DMS114 treated with DMSO at 0.1 percent for 48 hours (cell line): ENCODE data around the gene OR11A1.

Experiments
- DNase-seq: peaks from one replicate; lab custom pipeline; 2025; ENCODE audit not compliant: unreplicated experiment; lab: John Stamatoyannopoulos, UW

Gene OR11A1, protein sequence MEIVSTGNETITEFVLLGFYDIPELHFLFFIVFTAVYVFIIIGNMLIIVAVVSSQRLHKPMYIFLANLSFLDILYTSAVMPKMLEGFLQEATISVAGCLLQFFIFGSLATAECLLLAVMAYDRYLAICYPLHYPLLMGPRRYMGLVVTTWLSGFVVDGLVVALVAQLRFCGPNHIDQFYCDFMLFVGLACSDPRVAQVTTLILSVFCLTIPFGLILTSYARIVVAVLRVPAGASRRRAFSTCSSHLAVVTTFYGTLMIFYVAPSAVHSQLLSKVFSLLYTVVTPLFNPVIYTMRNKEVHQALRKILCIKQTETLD

DNA sequence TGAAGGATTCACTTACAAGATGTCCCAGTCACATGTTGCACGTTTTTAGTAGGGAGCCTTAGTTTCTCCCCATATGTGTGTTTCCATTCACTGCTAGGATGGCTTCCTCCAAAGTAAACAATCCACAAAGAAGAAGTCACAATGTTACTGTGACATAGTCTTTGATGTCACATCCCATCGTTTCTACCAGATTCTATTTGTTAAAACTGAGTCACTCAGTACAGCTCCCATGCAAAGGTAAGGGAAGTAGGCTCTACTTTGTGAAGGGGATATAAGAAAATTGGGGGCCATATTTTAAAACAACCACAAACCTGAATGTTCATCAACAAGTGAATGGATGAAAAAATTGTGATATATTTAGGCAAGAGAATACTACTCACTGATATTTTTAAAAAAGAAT is at the start of gene OR11A1, which contains the start of gene OR2H1:
Gene OR11A1 (minus strand): TSS at position 101 of the 400 bp plus-strand sequence. CDS start 29,430 bp downstream, outside the sequence.
Gene OR2H1 (plus strand): TSS at position 185 of the 400 bp plus-strand sequence. CDS start 4,615 bp downstream, outside the sequence.
- DNase-seq, result no peak

DNA sequence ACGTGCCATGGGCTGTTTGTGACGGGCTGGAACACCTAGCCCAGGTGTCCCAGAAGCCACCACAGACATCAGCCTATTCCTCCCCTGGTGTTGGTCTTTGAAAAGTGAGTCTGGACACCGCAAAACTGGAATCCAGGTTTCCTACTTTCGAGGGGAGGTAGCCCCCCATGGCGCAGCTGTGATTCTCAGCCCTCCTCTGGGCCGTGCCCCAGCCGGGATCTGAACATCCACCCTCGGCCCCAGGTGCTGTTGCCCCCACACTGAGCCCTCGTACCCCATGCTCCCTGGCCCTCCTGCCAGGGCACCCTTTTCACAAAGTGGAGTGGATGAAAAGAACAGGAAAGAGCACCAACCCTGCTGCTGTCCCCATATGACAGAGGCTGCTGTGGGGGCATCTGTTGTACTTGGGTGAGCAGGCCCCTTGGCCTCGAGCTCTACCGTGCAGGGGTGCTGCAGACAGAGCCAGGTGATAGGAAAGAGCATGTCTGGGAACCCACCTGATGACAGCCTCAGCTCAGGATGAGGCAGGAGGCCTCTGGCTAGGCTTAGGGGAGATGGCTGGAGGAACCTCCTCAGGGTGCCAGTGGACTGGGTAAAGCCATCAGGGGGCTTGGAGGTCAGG is 49.7 kb upstream of the OR11A1 start:
- DNase-seq, result no peak

DNA sequence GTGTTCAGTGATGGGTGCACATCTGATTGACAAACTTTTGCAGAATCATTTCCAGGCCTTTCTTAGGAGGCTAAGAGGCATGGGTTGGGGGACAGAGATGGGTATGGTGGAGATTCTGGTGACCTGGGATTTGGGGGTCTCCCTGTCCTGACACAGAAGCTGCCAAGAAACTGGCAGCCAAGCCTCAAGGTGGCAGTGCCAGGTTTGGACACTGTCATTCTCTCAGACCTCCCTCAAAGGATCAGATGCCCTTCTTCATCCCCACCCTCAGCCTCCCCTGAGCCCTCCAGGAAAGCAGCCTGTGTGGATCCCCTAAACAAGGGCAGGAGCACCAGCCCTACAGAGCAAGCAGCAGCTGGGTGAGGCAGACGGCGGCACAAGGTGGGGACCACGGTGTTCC is 48.9 kb upstream of the OR11A1 start:
- DNase-seq, result no peak

DNA sequence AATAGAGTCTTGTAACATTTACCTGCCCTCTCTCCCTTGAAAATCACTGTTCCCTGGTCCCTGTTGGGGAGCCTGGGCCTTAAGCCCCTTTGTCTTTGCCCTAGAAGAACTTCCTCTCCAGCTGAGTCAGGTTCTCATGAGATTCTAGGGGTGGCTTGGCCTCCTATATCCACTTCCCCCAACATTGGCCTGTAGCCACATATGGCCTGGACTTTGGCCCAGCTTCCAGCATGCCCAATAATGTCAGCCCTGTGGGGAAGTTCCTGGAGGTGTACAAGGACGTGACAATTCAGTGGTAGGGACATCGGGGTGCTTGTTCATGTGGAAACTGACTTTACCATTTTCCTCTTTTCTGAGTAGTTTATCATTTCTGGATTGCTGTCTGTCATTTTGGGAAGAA is 48.1 kb upstream of the OR11A1 start:
- no peak for DNase-seq

DNA sequence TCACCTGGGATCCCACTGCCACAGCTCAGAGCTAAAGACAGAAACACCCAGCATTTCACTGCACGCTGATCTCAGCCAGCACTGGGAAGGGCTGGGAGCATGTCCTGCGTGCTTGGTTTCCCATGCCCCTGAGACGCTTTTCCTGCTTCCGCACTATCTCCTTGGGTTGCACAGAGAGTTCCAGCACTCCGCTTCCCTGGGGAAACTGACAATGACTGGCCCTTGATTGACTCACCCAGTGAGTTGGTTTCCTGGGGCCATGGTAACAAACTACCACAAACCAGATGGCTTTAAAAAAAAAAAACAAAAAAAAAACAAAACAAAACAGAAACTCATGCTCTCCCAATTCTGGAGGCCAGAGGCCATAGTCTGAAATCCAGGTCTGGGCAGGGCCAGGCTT is 45.7 kb upstream of the OR11A1 start:
- DNase-seq, result no peak

DNA sequence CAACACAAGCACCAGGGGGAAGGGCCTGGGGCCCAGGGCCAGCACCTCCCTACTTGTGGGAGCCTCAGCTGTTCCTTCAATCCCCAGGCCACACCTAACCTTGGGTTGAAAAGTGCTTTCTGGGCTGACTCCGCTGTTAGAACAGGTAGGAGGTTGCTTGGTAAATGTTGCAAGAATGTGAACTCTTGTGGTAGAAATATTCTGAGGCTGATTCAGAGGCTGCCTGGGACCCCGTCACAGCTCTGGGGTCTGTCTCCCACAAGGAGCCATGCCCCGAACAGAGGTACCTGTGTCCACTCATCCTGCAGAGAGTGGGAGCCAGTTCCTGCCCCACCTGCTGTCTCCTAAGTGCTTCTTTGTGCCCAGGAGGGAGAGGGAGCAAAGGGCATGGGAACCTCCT is 45.3 kb upstream of the OR11A1 start:
- DNase-seq, result no peak

DNA sequence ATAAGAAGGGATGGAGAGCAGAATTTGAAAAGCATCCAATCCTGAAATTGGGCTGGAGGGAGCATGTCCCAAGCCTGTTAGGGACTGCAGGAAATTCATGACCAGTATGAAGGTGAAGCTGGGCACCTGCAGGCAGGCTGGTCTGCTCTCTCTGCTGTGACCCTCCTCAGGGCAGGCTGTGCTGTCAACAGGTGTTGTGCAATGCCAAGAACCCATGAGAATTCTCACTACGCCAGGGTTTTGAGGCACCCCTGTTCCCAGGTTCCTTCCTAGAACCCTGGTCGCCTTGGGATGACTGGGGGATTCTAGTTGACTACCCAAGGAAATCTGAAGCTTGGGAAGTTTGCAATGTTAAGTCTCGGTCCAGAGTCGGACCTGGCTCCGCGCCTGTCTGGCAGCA is 44.2 kb upstream of the OR11A1 start:
- DNase-seq, result no peak

DNA sequence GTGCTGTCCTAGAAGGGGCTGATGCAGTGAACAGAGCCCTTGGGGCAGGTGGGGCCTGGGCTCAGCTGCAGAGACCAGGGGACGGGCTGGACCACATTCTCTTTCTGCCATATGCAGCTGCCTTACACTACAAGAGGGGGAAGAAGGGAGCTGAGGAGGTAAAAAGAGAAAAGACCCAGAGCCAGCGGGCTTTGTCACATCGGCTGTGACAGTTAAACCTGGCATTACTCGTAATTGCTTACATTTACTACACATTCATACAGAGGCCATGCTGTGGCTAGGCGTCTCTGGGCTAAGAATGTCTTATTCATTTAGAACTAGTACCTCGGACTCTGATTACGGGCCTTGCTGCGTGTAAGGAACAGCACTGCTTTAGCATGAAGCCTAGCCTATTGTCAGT is 43.7 kb upstream of the OR11A1 start:
- DNase-seq, result no peak

DNA sequence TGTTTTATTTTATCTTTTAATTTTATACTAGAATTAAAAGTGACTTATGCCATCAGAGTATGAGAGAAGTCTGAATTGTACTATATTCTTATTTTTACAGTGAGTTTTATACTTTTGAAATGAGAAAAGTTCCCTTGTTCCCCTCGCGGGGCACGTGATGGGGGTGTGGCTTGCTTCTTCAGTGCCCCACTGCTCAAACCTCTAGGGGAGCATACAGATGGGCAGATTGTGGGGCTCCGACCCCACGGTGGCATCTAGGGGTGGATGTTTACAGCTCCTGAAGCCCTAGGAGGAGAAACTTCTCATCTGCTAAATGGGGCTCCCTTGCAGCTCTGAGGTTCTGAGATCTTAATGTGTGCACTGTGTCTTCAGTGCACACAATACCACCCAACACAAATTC is 42.8 kb upstream of the OR11A1 start:
- DNase-seq, result no peak

DNA sequence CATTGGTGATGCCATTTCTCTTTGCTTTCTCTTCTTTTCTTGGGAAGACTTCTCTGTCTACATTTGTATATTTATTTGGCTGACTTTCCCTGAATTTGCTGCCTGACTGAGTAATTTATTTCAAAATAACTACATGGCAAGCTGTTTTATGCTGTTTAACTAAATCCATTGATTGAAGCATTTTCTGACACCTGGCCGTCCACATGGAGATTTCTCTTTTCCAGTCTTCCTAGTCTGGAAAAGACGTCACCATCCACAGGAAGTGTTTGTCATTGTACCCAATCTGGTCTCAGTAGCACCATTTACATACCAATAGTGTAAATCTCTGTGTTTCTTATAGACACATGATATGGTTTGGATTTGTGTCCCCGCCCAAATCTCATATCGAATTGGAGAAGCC is 40.1 kb upstream of the OR11A1 start:
- no peak for DNase-seq

DNA sequence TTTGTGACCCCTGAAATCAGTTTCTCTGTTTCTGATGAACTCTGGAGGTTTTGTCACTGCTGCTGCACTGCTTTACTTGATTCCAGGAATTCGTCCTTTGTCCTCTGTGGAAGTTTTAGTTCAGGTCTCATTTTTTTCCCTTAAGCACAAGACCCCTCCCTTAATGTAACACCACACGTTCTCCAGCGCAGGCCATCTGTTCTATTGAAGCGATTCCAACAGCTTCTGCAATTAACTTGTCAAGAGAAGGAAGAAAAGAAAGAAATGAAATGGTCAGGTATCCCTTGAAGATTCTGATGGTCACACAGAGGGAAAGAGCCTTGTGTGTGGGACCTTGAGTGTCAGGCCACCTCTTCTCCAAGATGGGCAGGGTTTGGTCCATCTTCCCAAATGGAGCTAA is 38.7 kb upstream of the OR11A1 start:
- DNase-seq, result no peak

DNA sequence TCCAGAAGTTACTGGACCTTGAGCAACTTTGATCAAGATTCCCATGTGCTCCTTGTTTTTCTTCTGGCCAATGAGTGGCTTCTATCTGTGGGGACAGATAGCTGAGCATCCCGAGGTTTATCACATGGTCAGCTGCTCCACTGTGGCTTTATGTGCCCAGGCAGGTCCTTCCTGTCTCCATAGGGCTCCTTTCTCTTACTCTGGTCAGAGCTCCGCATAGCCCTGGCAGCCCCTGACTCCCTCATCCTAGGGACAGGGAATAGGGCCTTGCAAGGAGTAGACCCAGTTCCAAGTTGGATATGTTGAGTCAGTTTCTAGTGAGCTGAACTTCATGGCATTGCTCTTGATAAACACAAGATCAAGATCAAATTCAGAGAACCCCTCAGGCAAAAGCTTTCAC is 37.3 kb upstream of the OR11A1 start:
- no peak for DNase-seq

DNA sequence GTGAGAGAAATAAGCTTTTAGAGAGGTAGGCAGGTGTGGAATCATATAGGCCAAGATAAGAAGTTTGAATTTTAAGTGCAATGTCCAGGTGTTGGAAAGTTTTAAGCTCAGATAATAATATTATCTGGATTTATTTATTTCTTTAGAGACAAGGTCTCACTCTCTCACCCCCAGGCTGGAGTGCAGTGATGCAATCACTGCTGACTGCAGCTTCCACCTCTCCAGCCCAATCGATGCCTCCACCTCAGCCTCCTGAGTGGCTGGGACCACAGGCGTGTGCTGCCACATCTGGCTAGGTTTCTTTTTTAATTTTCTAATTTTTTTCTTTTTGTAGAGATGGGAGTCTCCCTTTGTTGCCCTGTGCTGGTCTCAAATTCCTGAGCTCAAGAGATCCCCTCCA is 36.4 kb upstream of the OR11A1 start:
- no peak for DNase-seq

DNA sequence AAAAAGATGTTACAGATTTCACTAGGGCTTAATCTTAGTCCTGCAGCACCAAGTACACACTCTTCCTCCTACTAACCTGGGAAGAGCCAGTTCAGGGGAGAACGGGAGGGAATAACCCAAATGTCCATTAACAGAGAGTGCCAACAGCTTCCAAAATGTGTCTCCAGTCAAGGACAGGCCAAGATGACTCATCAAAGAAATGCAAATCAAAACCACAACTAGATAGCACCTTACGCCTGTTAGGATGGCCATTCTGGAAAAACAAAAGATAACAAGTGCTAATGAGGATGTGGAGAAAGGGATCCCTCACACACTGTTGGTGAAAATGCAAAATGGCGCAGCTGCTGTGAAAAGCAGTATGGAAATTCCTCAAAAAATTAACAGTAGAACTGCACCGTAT is 34.7 kb upstream of the OR11A1 start:
- DNase-seq, result no peak

DNA sequence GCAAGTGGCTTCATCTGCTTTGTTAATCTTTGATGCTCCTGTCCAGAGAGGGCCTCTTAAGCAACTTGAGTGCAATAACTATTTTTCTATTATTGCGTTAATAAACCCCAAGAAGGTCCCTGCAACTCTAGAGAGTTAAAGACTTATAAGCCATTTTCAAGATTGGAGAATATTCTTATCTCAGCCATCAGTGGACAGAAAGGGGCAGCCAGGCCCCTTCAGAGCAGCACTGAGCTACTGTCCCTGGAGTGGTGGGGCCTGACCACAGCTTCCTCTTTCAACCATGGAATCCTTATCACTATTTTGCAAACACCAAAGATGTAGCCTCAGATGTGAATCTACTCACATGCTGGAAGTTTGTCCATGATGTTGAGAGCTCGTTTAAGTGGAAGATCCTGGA is 33.7 kb upstream of the OR11A1 start:
- DNase-seq, result no peak

DNA sequence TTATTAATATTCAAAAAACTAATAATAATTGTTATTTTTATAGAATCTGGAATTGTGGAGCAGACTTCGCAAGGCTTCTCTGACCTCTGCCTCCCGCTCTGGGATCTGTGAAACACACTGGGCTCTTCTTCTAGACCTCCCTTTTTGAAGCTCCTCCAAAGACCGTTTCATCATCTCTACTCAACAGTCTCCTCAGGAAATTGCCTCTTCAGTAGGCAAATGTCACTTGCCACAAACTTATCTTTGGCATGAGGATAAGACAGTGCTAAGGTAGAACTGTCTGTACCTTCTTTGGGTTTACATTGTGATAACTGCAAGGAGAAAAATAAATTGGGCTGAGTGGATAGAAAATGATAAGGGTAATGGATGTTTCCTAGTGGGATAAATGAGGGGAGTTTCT is 33.2 kb upstream of the OR11A1 start:
- no peak for DNase-seq

DNA sequence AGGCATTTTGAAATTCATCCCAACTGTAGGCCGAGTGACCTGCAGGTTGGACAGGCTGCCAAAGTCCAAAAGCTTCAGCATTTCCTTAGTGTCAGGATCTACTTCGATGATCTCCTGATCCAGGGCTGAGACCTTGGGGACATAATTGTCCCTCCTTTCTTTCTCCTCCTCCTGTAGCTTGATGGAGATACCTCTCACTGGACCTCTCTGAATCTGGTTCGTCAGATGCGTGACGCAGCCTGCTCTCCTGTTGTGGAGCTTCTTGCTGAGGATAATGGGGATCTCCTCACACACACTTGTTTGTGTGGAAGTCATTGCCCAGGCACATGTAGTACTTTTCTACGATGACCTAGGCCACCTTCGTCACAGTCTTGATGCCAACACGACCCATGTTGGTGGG is 32.4 kb upstream of the OR11A1 start:
- no peak for DNase-seq

DNA sequence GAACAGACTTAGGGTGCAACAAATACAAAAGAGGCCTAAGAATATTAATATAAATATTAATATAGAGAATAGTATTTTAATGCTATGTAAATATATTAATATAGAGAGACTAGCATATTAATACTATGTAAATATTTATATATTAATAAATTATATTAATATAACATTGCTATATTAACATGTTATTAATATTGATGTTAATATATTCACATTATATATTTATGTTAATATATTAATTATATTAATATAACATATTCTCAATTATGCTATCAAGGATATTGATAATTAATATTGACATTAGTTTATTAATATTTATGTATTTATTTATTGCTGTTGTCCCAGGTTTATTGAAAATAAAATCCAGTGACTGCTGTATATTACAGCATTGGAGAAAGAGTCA is 32.0 kb upstream of the OR11A1 start:
- DNase-seq, result no peak

DNA sequence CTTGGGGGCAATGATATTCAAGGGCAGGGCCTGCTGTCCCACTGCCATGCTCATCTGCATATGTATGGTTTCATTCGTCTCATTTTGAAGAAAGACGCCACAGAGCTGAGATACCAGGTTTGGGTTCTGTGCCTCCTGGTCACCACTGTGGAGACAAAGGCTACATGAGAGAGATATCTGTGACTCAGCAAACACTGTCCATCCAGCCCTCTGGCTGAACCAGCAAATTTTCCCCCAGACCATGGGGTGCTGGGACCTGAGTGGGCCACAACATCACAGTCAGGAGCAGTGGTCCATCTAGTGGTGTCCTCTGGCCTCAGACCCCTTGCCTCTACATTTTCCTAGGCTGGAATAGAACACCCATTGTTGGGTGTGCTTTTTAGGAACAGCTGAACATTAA is 30.8 kb upstream of the OR11A1 start, which contains the start of gene MAS1L:
Gene MAS1L (minus strand): TSS at position 297 of the 400 bp plus-strand sequence. CDS start 54 bp downstream, at position 243.
- DNase-seq, result no peak

DNA sequence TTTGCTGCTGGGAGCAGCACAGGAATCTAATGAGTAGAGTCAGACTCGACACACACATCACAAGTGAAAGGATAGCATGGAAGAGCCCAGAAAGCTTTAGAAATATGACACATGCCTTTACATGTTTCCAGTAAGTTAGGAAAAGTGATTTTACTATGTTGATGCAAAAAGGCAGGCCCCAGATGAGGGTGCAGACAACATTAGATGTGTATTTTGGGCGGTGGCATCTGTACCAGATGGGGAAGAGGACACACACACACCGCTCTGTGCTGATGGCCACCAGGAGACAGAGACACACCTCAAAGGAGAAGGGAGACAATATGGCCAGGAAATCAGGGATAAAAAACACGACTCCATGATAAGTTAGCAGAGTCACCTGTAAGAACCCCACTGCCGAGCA is 30.3 kb upstream of the OR11A1 start:
- DNase-seq, result no peak

DNA sequence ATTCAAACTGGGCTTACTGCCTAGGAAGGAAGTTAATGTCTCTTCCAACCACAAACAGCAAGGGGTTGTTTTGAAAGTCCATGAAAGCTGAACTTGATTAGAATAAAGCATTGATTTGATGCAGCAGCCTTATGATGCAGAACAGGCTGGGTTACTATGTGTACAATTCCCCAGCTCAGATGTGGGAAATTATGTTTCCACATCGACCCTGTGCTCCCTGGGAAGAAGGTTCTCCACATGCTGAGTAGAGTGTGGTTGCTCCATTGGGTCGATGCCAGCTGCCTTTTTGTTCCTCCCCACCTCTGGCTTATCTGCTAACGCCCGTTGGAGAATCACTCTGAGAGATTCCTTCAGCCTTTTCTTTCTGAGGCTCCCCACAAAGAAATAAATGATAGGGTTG is 29.7 kb upstream of the OR11A1 start:
- DNase-seq, result no peak

DNA sequence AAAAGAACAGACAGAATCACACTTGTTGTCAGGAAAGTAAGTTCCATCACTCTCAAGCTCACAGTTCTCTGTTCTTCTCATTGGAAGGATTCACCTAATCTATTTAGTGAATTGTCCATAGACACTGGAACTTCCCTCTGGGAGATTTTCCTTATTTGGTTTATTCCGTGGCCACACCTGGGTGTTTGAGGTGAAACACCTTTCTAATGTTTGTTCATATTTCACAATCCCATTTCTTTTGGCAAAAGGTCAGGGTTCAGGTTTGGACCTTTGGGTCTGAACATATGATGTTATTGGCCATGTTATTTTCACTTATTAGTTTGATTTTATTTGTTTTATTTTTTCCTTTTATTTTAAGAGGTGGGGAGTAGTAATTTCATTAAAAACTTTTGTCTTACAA is 26.9 kb upstream of the OR11A1 start:
- no peak for DNase-seq

DNA sequence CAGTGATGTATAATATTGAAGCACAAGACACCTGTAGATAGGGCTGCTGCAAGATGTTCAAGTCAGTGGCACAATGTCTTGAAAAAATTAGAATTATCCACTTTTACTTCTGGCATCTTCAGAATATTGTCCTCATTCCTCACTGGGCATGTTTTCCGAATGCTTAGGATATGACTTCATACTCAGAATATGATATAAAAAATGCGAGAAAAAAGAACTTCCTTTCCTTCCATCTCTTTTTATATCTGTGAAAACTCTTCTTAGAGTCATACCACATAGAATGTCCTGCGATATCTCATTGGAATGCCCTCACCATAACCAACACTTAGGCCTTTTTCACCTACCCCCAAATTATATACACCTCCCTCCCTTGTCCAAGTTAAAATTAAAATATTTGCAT is 26.3 kb upstream of the OR11A1 start:
- DNase-seq, result no peak
